HCT116 (cell line): Measurements from ENCODE around the gene WSCD2. TPM values are rescaled to one million over a fixed set of nuclear protein-coding genes. Genes with fewer than 3 reads are reported as not detected.

Experiments
- ATAC-seq: fragments of 200-7000 bp; cut with Tn5 transposase; 2 replicates; pipeline ENCODE4 v1.9.1; 2020; ENCODE audit warnings: mild to moderate bottlenecking, moderate library complexity
- BruUV-seq: library from RNA; stranded (reverse); fragments of 400-500 nt; replicated peaks from 2 replicates; lab custom pipeline; 2021; lab: Mats Ljungman, UMichigan
- CTCF ChIA-PET: fragments of 300-600 bp; sonication (Branson Sonifier 250); formaldehyde crosslinking; loops from one replicate; lab custom pipeline; 2021; ENCODE audit warnings: antibody characterized with exemption; lab: Charles Lee
- POLR2A ChIA-PET: fragments of 300-600, 350-600 bp; sonication (Branson Sonifier 250); formaldehyde crosslinking; loops from one replicate; lab custom pipeline; 2021; ENCODE audit warnings: antibody characterized with exemption; lab: Charles Lee
- RAD21 ChIA-PET, 2 experiments: fragments of 300-600 bp; sonication (Branson Sonifier 250); formaldehyde crosslinking; loops; one replicate each; lab custom pipeline; 2023; ENCODE audit warnings: low total read pairs in 2 of 2; ENCODE audit not compliant: uncharacterized antibody in 2 of 2, unreplicated experiment in 2 of 2, low non-redundant PET in 1 of 2; lab: Charles Lee
- DNase-seq: peaks from one replicate; pipeline ENCODE4 v3.0.0-alpha.2; 2010; ENCODE audit warnings: low read depth, low spot score
- H2AFZ ChIP-seq: fragments of 200-600 bp; shearing (Covaris generic), sonication (generic); 2 replicates; pipeline ENCODE4 v1.6.1; 2017; ENCODE audit warnings: low read depth, mixed run types, mixed read lengths, antibody characterized with exemption, low read length; ENCODE audit not compliant: poor library complexity, severe bottlenecking
- H3K27ac ChIP-seq: 2 replicates; pipeline ENCODE4 v1.5.1; 2012; ENCODE audit warnings: low read depth, low read length
- H3K27me3 ChIP-seq: fragments of 200-600 bp; sonication (generic); 2 replicates; pipeline ENCODE4 v1.6.1; 2016; ENCODE audit warnings: mixed run types, low read length, mixed read lengths; ENCODE audit not compliant: insufficient read depth
- H3K36me3 ChIP-seq, 2 experiments: fragments of 200-500 bp in 1 of 2; fragments of 200-600 bp in 1 of 2; sonication (Bioruptor generic) in 1 of 2; sonication (generic) in 1 of 2; 2 replicates each; pipeline versions ENCODE4 v1.5.1 to v1.6.1; 2014 to 2016; ENCODE audit warnings: low read length in 2 of 2, inconsistent platforms in 1 of 2, mixed read lengths in 1 of 2, mixed run types in 1 of 2; ENCODE audit not compliant: insufficient read depth in 2 of 2, control insufficient read depth in 1 of 2
- H3K4me1 ChIP-seq, 2 experiments: fragments of 200-600 bp in 1 of 2; sonication (generic) in 1 of 2; 2 replicates each; pipeline versions ENCODE4 v1.5.1 to v1.6.1; 2012 to 2017; ENCODE audit warnings: low read length in 2 of 2, inconsistent platforms in 1 of 2, mild to moderate bottlenecking in 1 of 2, mixed read lengths in 1 of 2, mixed run types in 1 of 2, moderate library complexity in 1 of 2; ENCODE audit not compliant: insufficient read depth in 2 of 2, control insufficient read depth in 1 of 2
- H3K4me2 ChIP-seq: fragments of 200-600 bp; sonication (generic); 2 replicates; pipeline ENCODE4 v1.6.1; 2017; ENCODE audit warnings: mixed run types, low read length, mixed read lengths
- H3K4me3 ChIP-seq, 2 experiments: fragments of 200-600 bp in 1 of 2; sonication (generic) in 1 of 2; replicated peaks in 1 of 2; 2 replicates each; pipeline ENCODE4 v1.5.1; 2011 to 2016; ENCODE audit warnings: low read length in 2 of 2, control low read depth in 1 of 2, low read depth in 1 of 2, mild to moderate bottlenecking in 1 of 2, mixed read lengths in 1 of 2, mixed run types in 1 of 2
- H3K79me2 ChIP-seq: fragments of 200-600 bp; sonication (generic); 2 replicates; pipeline ENCODE4 v1.6.1; 2017; ENCODE audit warnings: mild to moderate bottlenecking, mixed run types, low read length, moderate library complexity, mixed read lengths; ENCODE audit not compliant: insufficient read depth
- H3K9ac ChIP-seq: fragments of 200-600 bp; sonication (generic); 2 replicates; pipeline ENCODE4 v1.6.1; 2016; ENCODE audit warnings: low read length, mixed read lengths
- H3K9me2 ChIP-seq: fragments of 200-600 bp; sonication (generic), shearing (Covaris generic); 2 replicates; pipeline ENCODE4 v1.6.1; 2017; ENCODE audit warnings: mixed run types, mild to moderate bottlenecking, moderate library complexity; ENCODE audit not compliant: insufficient read depth
- H3K9me3 ChIP-seq, 2 experiments: fragments of 200-500 bp in 1 of 2; fragments of 200-600 bp in 1 of 2; sonication (Bioruptor generic) in 1 of 2; sonication (generic) in 1 of 2; 2 replicates each; pipeline ENCODE4 v1.6.1; 2014 to 2017; ENCODE audit warnings: low read length in 2 of 2, mixed read lengths in 2 of 2, inconsistent platforms in 1 of 2, low read depth in 1 of 2, mild to moderate bottlenecking in 1 of 2, mixed run types in 1 of 2, moderate library complexity in 1 of 2; ENCODE audit not compliant: control insufficient read depth in 1 of 2, insufficient read depth in 1 of 2
- H4K20me1 ChIP-seq: fragments of 200-600 bp; sonication (generic), shearing (Covaris generic); 2 replicates; pipeline ENCODE4 v1.6.1; 2017; ENCODE audit warnings: mixed run types, mild to moderate bottlenecking, moderate library complexity; ENCODE audit not compliant: insufficient read depth
- EGR1 ChIP-seq: IDR thresholded peaks from 2 replicates; pipeline ENCODE4 v1.6.1; 2012; ENCODE audit warnings: low read depth
- ELF1 ChIP-seq: IDR thresholded peaks from 2 replicates; pipeline ENCODE4 v1.6.1; 2012; ENCODE audit warnings: low read depth, borderline replicate concordance
- POLR2A ChIP-seq: IDR thresholded peaks from 2 replicates; pipeline ENCODE4 v1.7.0; 2011; ENCODE audit warnings: borderline replicate concordance; ENCODE audit not compliant: insufficient read depth, insufficient read length; ENCODE audit errors: extremely low read depth
- POLR2AphosphoS5 ChIP-seq: IDR thresholded peaks from 2 replicates; pipeline ENCODE4 v1.6.1; 2011; ENCODE audit warnings: mild to moderate bottlenecking, low read depth, low read length, moderate library complexity
- SIN3A ChIP-seq: IDR thresholded peaks from 2 replicates; pipeline ENCODE4 v1.6.1; 2012; ENCODE audit warnings: low read depth
- SP1 ChIP-seq: IDR thresholded peaks from 2 replicates; pipeline ENCODE4 v1.6.1; 2012; ENCODE audit warnings: low read depth
- YY1 ChIP-seq: IDR thresholded peaks from 2 replicates; pipeline ENCODE4 v1.6.1; 2011; ENCODE audit warnings: low read length, low read depth, moderate library complexity, mild to moderate bottlenecking; ENCODE audit not compliant: insufficient replicate concordance; ENCODE audit errors: extremely low read depth
- intact Hi-C: fragments of 100-400 bp; cut with micrococcal nuclease; formaldehyde crosslinking; loops from 2 replicates; pipeline ENCODE4 v1.10.0; 2022
- total RNA-seq: library from RNA; stranded (reverse); gene quantifications from one replicate; pipeline ENCODE4 v1.2.1, GENCODE V29; 2021; ENCODE audit not compliant: unreplicated experiment
- TF ChIP-seq, protein P1 (sequence below): IDR thresholded peaks from 2 replicates; pipeline ENCODE4 v1.6.1; 2011; ENCODE audit warnings: mild to moderate bottlenecking, low read length, moderate library complexity; ENCODE audit not compliant: insufficient replicate concordance; ENCODE audit errors: extremely low read depth
- TF ChIP-seq, protein P2 (sequence below): IDR thresholded peaks from 2 replicates; pipeline ENCODE4 v1.6.1; 2012
- TF ChIP-seq, protein P3 (sequence below): IDR thresholded peaks from 2 replicates; pipeline ENCODE4 v1.6.1; 2012
- TF ChIP-seq, protein P4 (sequence below): IDR thresholded peaks from 2 replicates; pipeline ENCODE4 v1.6.1; 2012; ENCODE audit warnings: low read depth
- TF ChIP-seq, protein P5 (sequence below), 3 experiments: fragments of 200-600 bp in 1 of 3; sonication (generic) in 1 of 3; IDR thresholded peaks in 2 of 3; conservative IDR thresholded peaks in 1 of 3; 2 replicates each; pipeline ENCODE4 v1.5.1; 2012 to 2017; ENCODE audit warnings: low read depth in 2 of 3, low read length in 2 of 3, antibody characterized with exemption in 1 of 3, borderline replicate concordance in 1 of 3, control low read depth in 1 of 3, mild to moderate bottlenecking in 1 of 3, mixed read lengths in 1 of 3, mixed run types in 1 of 3, moderate library complexity in 1 of 3; ENCODE audit not compliant: insufficient read depth in 1 of 3

The WSCD2 gene
- total RNA-seq, 1 experiment from 2014 or later: 0.05 TPM

DNA sequence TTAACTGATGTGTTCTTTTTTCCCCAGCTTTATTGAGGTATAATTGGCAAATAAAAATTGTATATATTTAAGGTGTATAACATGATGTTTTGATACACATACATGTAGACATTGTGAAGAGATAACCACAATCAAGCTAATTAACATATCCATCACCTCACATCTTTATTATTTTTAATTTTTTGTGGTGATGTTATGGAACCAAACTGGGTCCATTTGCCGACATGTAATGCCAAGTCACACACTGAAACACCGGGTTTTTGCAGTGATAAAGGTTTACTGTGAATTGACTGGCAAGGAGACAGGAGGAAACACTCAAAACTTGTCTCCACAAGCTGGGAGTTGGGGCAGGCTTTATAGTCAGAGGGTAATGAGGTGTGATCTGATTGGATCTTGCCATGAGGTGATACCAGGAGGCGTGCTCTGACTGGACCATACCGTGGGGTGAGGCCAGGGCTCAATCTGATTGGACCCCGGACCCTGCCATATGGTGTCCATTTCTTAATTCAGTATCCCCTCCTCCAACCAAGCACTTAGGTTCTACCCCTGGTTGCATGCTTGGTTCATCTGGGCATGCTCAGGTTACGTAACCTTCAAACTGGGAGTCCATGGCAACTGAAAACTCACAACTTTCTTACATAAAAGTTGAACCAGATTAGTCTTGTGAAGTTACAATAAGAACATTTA lies 11.8 kb upstream of the WSCD2 start:
- ChIA-PET POLR2A (no interaction called here), RAD21 (no interaction called here), CTCF (no interaction called here)
- TF ChIP-seq EGR1 (no peak), SIN3A (no peak), POLR2AphosphoS5 (no peak), SP1 (no peak), YY1 (no peak), ELF1 (no peak), POLR2A (no peak)
- TF ChIP-seq, protein P1, sequence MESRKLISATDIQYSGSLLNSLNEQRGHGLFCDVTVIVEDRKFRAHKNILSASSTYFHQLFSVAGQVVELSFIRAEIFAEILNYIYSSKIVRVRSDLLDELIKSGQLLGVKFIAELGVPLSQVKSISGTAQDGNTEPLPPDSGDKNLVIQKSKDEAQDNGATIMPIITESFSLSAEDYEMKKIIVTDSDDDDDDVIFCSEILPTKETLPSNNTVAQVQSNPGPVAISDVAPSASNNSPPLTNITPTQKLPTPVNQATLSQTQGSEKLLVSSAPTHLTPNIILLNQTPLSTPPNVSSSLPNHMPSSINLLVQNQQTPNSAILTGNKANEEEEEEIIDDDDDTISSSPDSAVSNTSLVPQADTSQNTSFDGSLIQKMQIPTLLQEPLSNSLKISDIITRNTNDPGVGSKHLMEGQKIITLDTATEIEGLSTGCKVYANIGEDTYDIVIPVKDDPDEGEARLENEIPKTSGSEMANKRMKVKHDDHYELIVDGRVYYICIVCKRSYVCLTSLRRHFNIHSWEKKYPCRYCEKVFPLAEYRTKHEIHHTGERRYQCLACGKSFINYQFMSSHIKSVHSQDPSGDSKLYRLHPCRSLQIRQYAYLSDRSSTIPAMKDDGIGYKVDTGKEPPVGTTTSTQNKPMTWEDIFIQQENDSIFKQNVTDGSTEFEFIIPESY: no peak
- TF ChIP-seq, protein P2, sequence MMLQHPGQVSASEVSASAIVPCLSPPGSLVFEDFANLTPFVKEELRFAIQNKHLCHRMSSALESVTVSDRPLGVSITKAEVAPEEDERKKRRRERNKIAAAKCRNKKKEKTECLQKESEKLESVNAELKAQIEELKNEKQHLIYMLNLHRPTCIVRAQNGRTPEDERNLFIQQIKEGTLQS: no peak
- TF ChIP-seq, protein P3, sequence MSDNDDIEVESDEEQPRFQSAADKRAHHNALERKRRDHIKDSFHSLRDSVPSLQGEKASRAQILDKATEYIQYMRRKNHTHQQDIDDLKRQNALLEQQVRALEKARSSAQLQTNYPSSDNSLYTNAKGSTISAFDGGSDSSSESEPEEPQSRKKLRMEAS: no peak
- TF ChIP-seq, protein P4, sequence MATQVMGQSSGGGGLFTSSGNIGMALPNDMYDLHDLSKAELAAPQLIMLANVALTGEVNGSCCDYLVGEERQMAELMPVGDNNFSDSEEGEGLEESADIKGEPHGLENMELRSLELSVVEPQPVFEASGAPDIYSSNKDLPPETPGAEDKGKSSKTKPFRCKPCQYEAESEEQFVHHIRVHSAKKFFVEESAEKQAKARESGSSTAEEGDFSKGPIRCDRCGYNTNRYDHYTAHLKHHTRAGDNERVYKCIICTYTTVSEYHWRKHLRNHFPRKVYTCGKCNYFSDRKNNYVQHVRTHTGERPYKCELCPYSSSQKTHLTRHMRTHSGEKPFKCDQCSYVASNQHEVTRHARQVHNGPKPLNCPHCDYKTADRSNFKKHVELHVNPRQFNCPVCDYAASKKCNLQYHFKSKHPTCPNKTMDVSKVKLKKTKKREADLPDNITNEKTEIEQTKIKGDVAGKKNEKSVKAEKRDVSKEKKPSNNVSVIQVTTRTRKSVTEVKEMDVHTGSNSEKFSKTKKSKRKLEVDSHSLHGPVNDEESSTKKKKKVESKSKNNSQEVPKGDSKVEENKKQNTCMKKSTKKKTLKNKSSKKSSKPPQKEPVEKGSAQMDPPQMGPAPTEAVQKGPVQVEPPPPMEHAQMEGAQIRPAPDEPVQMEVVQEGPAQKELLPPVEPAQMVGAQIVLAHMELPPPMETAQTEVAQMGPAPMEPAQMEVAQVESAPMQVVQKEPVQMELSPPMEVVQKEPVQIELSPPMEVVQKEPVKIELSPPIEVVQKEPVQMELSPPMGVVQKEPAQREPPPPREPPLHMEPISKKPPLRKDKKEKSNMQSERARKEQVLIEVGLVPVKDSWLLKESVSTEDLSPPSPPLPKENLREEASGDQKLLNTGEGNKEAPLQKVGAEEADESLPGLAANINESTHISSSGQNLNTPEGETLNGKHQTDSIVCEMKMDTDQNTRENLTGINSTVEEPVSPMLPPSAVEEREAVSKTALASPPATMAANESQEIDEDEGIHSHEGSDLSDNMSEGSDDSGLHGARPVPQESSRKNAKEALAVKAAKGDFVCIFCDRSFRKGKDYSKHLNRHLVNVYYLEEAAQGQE: no peak
- TF ChIP-seq, protein P5, sequence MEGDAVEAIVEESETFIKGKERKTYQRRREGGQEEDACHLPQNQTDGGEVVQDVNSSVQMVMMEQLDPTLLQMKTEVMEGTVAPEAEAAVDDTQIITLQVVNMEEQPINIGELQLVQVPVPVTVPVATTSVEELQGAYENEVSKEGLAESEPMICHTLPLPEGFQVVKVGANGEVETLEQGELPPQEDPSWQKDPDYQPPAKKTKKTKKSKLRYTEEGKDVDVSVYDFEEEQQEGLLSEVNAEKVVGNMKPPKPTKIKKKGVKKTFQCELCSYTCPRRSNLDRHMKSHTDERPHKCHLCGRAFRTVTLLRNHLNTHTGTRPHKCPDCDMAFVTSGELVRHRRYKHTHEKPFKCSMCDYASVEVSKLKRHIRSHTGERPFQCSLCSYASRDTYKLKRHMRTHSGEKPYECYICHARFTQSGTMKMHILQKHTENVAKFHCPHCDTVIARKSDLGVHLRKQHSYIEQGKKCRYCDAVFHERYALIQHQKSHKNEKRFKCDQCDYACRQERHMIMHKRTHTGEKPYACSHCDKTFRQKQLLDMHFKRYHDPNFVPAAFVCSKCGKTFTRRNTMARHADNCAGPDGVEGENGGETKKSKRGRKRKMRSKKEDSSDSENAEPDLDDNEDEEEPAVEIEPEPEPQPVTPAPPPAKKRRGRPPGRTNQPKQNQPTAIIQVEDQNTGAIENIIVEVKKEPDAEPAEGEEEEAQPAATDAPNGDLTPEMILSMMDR (IDR thresholded peaks at IDR 0.05 in 2 of 3, conservative IDR thresholded peaks at IDR 0.05 in 1 of 3; ENCODE audit: borderline replicate concordance in 1 of 3, insufficient read depth in 1 of 3, low read depth in 2 of 3, low read length in 2 of 3): no peak
- Histone ChIP-seq H3K79me2 (no peaks in the 10 kb centered on the region), H3K9me3 (no peaks in the 10 kb centered on the region), H3K27ac (no peak overlapping the region), H3K4me2 (no peak overlapping the region), H4K20me1 (no peaks in the 10 kb centered on the region), H3K36me3 (no peaks in the 10 kb centered on the region), H3K4me3 (no peak overlapping the region), H3K9me2 (no peaks in the 10 kb centered on the region), H3K27me3 (peaks cover 54% of the 10 kb centered on the region), H3K4me1 (no peaks in the 10 kb centered on the region), H3K9ac (no peak overlapping the region), H2AFZ (no peak overlapping the region)
- DNase-seq: no peak
- no TSS peak for BruUV-seq
- intact Hi-C loops: no loop called here
- 0 out of 2 replicates have a peak, but pooled peaks have one; percentile 25 for ATAC-seq
